HG02588 (cell line): ENCODE results near the gene SLC39A13.
A peak's percentile ranks its signal among the peaks of the same experiment; 100 is the strongest.

Experiments used
- ATAC-seq: cut with Tn5 transposase; IDR thresholded peaks from one replicate; pipeline ENCODE4 v1.9.1; 2021; ENCODE audit warnings: mild to moderate bottlenecking, moderate library complexity; ENCODE audit not compliant: unreplicated experiment

Gene SLC39A13

GRCh38 chr11:47407746-47408590, at the start of gene SLC39A13:
Gene SLC39A13, plus strand, starts transcription at chr11:47408590. Its CDS starts 1,505 bp downstream, at chr11:47410095.
- peak; percentile 78 for ATAC-seq

- no peak for ATAC-seq
These were observed 49.7 kb upstream of the SLC39A13 start for GRCh38 chr11:47358731-47359051.

GRCh38 chr11:47359162-47359561, 49.2 kb upstream of the SLC39A13 start:
- no peak for ATAC-seq

GRCh38 chr11:47359586-47359985, 48.8 kb upstream of the SLC39A13 start:
- ATAC-seq = no peak

- no peak for ATAC-seq
These were observed 48.0 kb upstream of the SLC39A13 start for GRCh38 chr11:47360341-47360740.

- ATAC-seq = no peak
These were observed 47.0 kb upstream of the SLC39A13 start for GRCh38 chr11:47361419-47361818.

- no peak for ATAC-seq
These were observed 42.3 kb upstream of the SLC39A13 start for GRCh38 chr11:47366020-47366490.

- ATAC-seq = no peak
These were observed 38.7 kb upstream of the SLC39A13 start for GRCh38 chr11:47369676-47370075.

GRCh38 chr11:47372422-47372821, 36.0 kb upstream of the SLC39A13 start:
- ATAC-seq = no peak

- ATAC-seq = no peak
These were observed 34.3 kb upstream of the SLC39A13 start for GRCh38 chr11:47373876-47374719.

GRCh38 chr11:47374720-47375019, 33.7 kb upstream of the SLC39A13 start:
- ATAC-seq = no peak

- no peak for ATAC-seq
These were observed 33.4 kb upstream of the SLC39A13 start for GRCh38 chr11:47375020-47375419.

GRCh38 chr11:47375546-47376085, 32.8 kb upstream of the SLC39A13 start:
- ATAC-seq = no peak

GRCh38 chr11:47376107-47376524, 32.3 kb upstream of the SLC39A13 start:
- no peak for ATAC-seq

GRCh38 chr11:47376525-47377371, 31.6 kb upstream of the SLC39A13 start:
- ATAC-seq = no peak

GRCh38 chr11:47377571-47378009, 30.8 kb upstream of the SLC39A13 start:
- ATAC-seq = no peak

GRCh38 chr11:47378010-47378835, 30.2 kb upstream of the SLC39A13 start, which contains the start of gene SPI1:
Gene SPI1, minus strand, starts transcription at chr11:47378547. Its CDS starts 194 bp downstream, at chr11:47378353.
- peak; percentile 73 for ATAC-seq

GRCh38 chr11:47378836-47379170, 29.6 kb upstream of the SLC39A13 start:
- ATAC-seq = no peak

GRCh38 chr11:47379317-47379716, 29.1 kb upstream of the SLC39A13 start:
- no peak for ATAC-seq

- ATAC-seq = no peak
These were observed 28.3 kb upstream of the SLC39A13 start for GRCh38 chr11:47380078-47380477.
